ENCODE data around the gene DNM3.
"Not testable (repeated sequence)": the region's sequence is repeated elsewhere in the genome, so short reads cannot be mapped to it uniquely, and the experiment has no call there.

DNM3 gene

DNA sequence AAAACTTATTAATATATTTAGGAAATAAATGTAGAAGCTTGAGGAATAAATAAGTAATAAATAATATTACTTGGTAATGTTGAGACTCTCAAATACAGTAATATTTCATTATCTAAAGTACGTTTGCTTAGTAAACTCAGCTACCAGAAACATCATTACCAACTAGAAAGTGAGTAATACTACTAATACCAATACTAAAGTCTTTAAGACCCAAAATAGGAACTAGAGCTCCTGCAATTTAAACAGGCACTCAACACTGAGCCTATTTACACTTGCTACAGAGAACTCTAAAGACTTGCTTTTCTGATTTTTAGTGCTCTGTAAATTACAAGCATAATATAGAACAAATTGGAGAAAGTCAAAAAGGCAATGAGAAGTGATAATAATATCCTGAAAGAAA lies 565.7 kb downstream of the DNM3 start:
- no peak for DNase-seq

DNA sequence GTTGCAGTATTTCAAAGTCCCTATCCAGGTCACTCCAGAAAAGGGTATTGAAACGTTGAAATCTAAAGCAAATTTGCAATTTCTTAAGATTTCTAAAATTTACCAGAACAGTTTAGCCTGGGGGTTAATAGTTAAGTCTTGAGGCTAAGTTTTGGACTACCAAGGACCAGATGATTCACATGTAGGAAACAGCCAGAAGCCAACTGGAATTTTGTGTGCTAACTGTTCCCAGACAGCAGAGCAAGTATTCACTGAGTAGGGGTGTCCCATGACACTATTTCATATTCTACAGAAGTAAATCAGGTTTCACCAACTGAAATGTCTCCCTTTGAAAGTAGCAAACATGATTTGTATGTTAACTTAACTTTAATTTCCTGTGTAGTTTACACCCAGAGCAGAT lies 567.7 kb downstream of the DNM3 start:
- DNase-seq = no peak

DNA sequence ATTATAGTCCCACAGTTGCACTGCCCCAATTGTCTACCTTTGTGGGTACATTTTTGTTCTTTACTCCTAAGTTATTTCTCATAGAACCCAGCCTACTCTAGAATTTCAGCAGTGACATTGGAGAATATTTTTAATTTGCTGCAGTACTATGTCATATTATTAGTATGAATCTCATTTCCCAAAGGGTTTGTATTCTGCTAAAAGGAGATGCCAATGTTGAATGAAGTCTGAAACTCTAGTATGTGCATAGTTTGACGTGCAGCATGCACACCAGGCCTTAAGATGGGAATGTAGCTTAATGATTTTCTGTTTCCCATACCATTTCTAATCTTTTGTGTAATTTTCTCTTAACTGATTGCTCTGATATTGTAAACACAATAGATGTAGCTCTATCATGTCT lies 568.7 kb downstream of the DNM3 start:
- DNase-seq = no peak

GRCh38 chr1:172411791-172412338 lies 570.6 kb downstream of the DNM3 start:
- DNase-seq = no peak

GRCh38 chr1:172414331-172414730 lies 573.0 kb downstream of the DNM3 start:
- DNase-seq = no peak

DNA sequence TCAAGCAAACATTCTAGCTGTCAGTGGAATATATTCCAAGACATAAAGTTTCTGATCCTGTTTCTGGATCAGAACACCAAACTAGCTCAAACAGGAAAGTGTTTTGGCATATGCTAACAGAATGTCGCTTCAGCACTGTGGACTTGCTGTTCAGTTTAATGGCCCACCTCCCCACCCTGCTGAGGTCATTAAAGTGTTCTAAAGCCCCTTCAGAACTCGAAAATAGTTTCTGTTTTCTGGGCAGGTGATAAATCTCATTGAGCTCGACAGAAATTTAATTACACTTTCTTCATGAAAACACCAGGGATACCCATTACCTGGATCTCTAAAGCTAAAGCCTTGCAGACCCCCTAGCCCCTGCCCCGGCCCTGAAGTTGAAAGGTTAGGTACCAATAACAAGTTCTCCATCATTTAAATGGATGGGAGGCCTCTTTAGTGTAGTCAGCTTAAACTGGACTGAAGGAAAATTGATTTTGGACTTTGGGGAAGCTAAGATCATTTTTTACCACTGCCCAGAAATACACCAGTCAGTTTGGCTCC lies 575.3 kb downstream of the DNM3 start:
- no peak for DNase-seq

- no peak for DNase-seq
These were observed 576.3 kb downstream of the DNM3 start for GRCh38 chr1:172417557-172417956.

- DNase-seq = no peak
These were observed 579.1 kb downstream of the DNM3 start, which contains the start of gene C1orf105 for GRCh38 chr1:172420385-172420784. Gene C1orf105 (plus strand): TSS chr1:172420685. CDS start chr1:172420886, 201 bp downstream.

GRCh38 chr1:172421974-172422604 lies 580.8 kb downstream of the DNM3 start:
- no peak for DNase-seq

DNA sequence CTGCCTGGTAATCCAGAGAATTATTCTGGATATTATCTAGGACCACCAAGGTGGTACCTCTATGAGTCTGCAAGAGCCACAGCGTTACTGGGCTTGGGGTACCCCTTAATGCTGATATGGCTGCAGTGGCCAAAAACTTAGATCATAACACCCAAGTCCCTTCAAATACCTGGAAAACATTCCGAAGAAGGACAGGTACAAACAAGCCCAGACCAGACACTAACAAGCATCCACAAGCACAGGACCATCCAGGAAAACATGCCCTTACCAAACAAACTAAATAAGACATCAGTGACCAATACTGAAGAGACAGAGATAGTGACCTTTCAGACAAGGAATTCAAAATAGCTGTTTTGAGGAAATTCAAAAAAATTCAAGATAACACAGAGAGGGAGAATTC lies 582.0 kb downstream of the DNM3 start:
- no peak for DNase-seq

GRCh38 chr1:172425339-172425738 lies 584.0 kb downstream of the DNM3 start:
- no peak for DNase-seq

DNA sequence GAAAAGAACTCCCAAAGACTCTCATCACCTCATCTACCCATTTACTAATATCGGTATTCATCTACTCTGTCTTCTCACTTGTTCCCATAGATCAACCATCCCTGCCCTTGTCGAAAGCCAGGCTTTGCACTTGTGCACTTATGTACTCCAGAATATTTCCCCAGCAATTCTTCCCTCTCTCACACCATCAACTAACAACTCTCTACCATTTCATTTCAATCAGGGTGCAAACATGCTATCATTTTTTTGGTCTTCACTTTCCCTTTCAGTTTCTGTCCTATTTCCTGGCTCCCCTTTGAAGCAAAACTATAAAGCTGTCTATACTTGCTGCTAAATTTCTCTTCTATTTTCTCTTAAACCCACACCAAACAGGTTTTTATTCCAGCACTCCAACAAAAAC lies 585.9 kb downstream of the DNM3 start:
- no peak for DNase-seq

DNA sequence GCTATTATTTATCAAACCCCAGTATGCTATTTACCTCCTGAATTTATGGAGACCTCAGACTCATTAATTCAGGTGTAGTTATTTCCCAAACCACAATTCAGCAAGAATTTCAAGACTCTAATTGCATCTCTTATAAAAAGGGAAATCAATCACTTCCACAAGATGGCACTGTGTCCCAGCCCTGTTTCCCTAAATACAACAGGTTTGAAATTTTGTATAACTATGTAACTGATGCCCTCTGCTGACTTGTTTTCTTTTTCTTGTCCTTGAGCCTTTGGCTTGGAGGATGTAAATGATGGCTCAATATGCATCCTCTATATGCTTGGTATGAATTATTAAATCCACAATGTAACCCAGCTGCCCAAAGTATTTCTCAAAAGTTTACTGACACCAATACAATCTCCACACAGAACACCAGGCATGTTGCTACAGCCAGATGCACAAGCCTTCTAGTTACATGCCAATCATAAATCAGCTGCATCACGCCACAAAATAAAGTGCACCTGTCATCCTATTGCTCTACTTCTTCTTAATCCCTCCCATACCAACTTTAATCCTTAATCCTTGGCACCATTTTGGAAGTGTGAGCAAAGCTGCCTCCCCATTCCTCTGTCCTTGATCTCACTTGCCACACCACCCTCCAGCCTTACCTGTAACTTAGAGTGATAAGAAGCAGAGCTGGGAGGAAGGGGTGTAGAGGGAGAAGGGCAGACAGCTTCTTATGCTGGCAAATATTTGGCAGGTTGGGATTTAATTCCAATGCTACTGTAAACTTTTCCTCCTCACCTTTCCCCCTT lies 588.2 kb downstream of the DNM3 start:
- DNase-seq = peak; percentile 45

DNA sequence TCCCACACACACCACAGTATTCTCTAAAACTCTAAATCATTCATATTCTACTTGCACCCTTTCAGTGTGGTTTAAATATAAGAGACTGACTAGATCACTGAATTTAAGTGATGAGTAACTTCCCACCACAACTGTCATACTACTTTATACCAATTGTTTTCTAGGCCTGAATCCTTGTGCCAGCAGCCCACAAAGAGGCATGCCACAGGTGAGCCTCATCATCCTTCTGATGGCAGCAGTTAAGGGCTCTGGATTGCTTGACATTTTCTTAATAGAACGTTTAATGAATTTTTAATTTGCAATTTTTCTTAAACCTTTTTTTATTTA lies 588.8 kb downstream of the DNM3 start:
- DNase-seq = no peak

GRCh38 chr1:172431204-172431603 lies 589.9 kb downstream of the DNM3 start:
- DNase-seq = no peak

GRCh38 chr1:172431721-172432192 lies 590.5 kb downstream of the DNM3 start:
- peak; percentile 38 for DNase-seq

- not testable (repeated sequence) for DNase-seq
These were observed 595.9 kb downstream of the DNM3 start for GRCh38 chr1:172437183-172437582.

DNA sequence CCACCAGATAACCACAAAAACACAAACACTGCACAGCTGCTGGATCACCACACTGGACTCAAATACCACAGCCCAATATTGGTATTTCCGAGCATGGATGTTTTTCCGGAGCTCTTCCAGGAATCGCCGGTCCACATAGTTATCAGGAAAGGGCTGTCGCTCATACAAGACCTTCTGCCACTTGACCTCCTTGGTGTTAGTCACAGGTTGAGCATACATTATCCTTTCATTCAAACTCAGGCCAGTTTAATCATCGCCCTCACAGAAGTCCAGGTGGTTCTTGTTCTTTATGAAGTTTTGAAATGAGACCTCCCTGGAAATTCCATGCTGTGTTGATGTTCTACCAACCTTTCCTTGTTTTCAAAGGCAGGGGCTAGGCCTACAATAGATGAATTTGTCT lies 601.1 kb downstream of the DNM3 start:
- DNase-seq = no peak

GRCh38 chr1:172442843-172443565 lies 601.7 kb downstream of the DNM3 start:
- no peak for DNase-seq

DNA sequence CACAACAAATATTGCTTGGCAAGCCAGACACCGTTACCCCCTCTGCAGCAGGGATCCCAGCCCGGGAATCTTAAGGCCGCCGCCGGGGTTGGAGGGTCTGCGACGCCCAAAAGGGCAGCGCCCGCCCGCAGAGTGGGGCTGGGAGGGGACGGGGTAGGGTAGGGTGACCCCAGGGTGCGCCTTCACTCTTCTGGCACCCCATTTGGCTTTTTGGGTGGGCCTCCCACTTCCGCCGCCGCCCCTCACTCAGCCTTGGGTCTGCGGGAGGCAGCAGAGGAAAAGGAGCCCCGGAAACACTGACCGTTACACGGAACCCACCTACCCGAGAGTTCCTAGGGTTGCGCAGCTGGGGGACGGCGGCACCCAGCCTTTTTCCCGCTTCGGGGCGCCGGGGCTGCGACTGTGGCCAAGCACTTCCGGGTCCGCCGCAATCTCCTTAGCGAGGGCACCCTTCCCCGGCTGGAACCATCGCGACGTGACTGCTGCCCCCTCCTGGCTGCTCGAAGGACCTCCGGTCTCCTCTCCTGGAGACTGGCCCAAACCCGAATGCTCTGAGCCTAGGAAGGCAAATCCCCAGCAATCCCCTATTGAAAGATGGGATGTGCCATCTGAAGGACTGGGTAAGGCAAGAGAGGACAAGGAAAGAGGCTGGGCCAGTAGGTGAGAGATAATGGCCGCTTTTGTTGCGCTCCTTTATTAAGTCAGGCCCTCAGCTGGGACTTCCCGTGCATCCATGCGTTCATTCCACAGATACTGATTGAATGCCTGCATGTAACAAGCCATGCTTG lies 602.6 kb downstream of the DNM3 start, which contains the start of gene PIGC:
PIGC (minus strand) TSS at position 404 of the 788 bp plus-strand sequence. CDS start 1,447 bp downstream, outside the sequence.
- DNase-seq = peak; percentile 94

DNA sequence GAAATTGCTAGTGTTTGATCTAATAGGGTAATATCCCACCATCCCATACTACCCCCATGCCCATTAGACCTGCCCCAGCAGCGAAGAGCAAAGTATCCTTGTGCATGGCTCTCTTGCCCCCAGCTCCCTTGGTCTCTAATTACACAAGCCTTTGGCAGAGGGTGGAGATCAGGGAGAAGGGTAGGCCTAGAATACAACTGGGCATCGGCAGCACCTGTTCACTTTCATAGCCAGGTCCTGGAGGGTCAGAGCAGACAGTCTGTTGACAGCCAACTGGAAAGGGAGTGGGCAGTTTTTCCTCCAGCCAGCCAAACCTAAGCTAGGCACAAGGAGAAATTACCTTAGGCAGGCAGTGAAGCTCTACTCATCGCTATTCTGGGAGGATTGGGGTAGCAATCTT lies 605.2 kb downstream of the DNM3 start:
- no peak for DNase-seq

DNA sequence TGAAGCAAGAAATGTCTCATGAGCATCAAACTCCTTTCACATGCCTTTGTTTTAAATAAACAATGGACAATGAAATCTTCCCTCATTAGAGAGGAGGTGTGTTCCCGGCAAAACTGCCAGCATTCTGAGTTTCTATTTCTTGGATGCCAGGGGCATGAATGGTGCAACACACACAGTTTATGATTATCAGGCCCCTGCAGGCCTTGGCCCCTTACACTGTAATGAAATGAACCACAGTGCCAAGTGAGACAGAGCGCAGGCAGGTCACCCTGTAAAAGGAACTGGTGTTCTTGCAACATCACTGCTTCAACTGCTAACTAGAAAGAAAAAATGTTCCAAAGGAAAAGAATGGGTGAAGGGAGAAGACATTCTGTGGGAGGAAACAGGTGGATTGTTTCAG lies 606.3 kb downstream of the DNM3 start:
- DNase-seq = no peak
